HT1080 (cell line): Measurements from ENCODE around the gene GUK1. TPM values are rescaled to one million over a fixed set of nuclear protein-coding genes. Genes with fewer than 3 reads are reported as not detected.
"Not testable (repeated sequence)": the region's sequence is repeated elsewhere in the genome, so short reads cannot be mapped to it uniquely, and the experiment has no call there.

Experiments used
- DNase-seq: peaks from one replicate; pipeline ENCODE4 v3.0.0-alpha.2; 2015; ENCODE audit warnings: low read depth
- total RNA-seq: library from RNA; depleted of rRNA; stranded (reverse); fragments of >200 nt; shearing (Covaris generic); gene quantifications from 2 replicates; pipeline ENCODE4 v1.2.3, GENCODE V29; 2014

Gene GUK1
- total RNA-seq, 1 experiment from 2014 or later, result 208 TPM

- DNase-seq, result no peak
These were observed 35.4 kb downstream of the GUK1 start for GRCh38 chr1:228175316-228176023.

DNA sequence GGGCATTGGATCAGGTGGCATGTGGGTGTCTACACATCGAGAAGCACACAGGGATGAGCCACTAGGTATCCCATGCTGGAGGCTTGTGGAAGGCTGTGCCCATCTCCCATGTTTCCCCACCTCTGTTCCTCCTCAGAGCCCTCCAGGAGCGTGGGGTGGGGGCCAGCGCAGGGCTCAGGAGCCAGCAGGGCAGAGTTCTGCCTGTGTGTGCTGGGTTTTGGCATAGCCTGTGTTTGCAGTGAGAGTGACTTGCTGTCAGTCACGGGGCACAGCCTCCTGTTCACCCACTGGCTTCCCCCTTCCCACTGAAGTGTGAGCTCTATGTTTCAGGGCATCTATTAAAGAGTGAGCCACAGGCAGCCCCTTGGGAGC, 35.9 kb downstream of the GUK1 start:
- no peak for DNase-seq

GRCh38 chr1:228176461-228177182, 36.5 kb downstream of the GUK1 start:
- DNase-seq, result no peak

DNA sequence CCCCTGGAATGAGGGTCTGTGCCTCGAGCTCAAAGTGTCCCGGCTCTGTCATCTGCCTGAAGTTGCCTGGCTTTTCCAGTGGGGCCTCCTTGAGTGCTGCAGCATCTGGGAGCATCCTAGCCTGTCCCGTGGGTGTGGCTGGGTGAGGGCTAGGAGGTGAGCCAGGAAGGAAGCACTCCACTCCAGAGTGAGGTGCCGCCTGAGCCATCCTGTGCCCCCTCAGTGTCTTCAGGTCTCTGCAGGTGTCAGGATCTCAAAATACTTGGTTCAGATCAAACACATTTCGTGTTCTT, 37.0 kb downstream of the GUK1 start:
- no peak for DNase-seq

DNA sequence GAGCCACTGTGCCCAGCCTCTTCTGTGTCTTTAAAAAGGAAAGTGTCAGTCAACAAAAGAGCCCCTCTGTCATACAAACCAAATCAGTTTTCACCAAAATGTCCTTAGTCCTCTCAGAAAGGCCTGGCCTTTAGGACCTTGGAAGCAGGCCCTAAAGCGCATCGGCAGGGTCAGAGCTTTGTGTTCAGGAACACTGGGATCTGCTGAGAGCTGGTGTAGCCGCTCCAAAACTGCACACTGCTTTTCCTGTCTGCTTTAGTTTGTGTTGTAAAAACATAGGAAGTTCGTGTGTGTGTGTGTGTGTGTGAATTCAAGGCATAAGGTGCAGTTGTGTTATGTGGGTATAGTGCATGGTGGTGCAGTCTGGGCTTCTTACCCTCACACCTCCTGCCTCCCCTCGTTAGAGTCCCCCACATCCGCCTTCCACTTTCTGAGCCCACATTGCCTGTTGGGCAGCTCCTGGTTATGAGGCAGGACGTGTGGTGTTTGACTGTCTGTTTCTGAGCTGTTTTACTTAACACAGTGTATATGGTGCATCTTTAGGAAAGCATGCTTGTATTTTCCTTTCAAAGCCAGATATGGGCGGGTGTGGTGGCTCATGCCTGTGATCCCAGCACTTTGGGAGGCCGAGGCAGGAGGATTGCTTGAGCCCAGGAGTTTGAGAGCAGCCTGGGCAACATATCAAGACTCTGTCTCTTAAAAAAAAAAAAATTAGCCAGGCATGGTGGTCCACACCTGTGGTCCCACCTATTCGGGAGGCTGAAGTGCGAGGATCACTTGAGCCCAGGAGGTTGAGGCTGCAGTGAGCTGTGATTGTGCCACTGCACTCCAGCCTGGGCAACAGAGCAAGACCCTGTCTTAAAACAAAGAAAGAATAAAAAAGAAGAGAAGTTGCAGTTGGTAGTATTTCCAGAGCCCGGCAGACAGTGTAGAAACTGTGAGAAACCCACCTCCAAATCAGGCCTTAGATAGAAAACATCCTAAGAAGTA, 37.9 kb downstream of the GUK1 start:
- no peak for DNase-seq

DNA sequence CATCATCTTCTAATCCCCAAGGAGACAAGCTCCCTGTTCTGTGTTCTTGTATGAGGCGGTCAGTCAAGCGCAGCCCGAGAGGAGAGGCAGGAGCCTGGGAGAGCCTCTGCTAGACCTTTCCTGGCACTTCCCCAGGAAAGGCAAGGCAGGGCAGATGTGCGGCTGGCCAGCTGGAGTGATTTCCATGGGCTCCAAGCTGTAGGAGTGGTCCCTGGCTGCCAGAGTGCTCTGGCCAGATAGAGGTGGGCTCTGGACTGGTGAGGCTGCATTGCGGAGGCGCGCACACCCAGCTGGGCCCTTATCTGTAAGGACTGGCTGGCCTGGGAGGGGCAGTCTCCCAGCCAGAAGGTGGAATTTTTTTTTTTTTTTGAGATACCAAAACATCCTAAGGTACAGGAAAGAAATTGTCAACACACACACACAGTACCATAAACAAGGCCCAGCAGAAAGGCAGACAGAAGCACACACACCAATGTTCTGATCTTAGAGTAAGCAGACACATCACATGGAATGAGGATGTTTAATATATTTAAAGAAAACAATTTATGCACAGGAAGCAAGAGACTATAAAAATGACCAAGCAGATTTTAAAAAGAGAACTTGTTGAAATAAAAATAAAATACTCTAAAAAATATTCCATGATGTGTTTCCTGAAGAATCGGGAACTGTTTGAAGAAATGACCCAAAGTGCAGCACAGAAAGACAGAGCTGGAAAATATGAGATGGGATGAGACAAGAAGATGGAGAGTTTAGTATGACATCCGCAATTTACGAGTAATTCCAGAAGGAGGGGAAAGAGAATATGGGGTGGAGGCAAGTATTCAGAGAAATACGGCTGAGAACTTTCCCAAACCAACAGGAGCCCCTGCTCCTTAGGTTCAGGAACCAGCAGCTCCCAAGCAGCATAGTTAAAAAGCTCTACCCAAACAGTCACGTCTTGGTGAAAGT, 38.9 kb downstream of the GUK1 start:
- no peak for DNase-seq

- no peak for DNase-seq
These were observed 40.3 kb downstream of the GUK1 start for GRCh38 chr1:228180271-228180958.

DNA sequence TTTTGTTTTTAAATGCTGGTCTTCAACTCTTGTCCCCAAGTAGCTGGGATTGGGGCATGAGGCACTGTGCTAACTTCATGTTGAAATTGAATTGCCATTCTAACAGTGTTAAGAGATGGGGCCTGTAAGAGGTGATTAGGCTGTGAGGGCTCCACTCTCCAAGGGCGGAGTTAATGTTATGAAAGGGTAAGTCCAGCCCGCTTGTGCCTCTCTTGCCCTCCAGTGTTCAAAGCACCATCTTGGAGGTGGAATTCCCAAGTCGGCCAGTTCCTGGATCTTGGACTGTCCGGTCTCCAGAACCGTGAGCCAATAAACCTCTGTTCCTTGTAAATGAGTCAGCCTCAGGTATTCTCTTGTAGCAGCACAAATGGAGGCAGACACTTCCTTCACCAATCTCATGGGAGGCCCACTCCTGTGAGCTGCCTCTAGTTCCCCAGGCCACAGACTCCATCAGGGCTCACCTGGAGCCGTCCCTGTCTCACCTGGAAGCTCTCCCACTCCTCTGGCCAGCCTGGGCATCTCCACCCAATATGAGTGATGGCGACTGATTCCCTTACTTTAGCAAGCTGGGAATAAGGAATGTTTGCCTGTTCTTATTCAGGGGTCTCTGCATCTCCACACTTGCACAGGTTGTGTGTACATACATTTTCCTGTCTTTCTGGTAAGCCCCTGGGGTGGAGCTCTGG, 41.0 kb downstream of the GUK1 start:
- no peak for DNase-seq

GRCh38 chr1:228181645-228182034, 41.6 kb downstream of the GUK1 start:
- DNase-seq, result no peak

- no peak for DNase-seq
These were observed 42.4 kb downstream of the GUK1 start for GRCh38 chr1:228182296-228183030.

GRCh38 chr1:228184152-228184551, 44.1 kb downstream of the GUK1 start:
- no peak for DNase-seq

DNA sequence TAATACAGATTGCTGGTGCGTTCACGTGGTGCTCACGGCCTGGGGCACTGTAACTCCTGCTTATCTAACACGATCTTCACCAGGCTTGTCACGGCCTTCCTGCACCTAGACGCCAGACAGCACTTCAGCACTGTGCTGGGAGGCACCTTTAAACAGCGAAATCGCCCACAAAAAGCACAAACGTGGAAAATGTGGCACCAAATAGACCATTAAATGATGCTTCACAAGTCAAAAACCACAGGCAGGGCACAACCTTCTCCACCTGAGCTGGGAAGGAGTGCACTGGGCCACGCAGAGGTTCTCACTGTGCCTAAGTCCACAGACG, 45.5 kb downstream of the GUK1 start:
- no peak for DNase-seq

DNA sequence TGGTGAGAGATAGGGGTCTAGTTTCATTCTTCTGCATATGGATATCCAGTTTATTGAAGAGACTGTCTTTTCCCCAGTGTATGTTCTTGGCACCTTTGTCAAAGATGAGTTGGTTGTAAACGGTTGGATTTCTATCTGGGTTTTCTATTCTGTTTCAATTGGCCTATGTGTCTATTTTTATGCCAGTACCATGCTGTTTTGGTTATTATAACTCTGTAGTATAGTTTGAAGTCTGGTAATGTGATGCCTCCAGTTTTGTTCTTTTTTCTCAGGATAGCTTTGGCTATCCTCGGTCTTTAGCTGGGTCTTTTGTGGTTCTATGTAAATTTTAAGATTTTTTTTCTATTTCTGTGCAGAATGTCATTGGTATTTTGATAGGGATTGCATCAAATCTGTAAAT, 48.2 kb downstream of the GUK1 start:
- not testable (repeated sequence) for DNase-seq

- DNase-seq, result no peak
These were observed 50.1 kb downstream of the GUK1 start for GRCh38 chr1:228190182-228190581.

DNA sequence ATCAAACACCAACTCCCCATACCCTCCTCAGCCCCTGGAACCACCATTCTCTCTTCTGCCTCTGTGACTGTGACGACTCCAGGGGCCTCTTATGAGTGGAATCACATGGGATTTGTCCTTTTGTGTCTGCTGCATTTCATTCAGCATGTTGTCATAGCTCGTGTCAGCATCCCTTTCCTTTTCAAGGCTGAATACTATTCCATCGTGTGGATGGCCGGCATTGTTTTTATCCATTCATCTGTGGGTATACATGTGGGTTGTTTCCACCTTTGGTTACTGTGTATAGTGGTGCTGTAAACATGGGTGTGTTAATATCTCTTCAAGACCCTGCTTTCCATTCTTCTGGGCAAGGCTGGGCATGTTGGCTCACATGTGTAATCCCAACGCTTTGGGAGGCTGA, 50.7 kb downstream of the GUK1 start:
- DNase-seq, result no peak

DNA sequence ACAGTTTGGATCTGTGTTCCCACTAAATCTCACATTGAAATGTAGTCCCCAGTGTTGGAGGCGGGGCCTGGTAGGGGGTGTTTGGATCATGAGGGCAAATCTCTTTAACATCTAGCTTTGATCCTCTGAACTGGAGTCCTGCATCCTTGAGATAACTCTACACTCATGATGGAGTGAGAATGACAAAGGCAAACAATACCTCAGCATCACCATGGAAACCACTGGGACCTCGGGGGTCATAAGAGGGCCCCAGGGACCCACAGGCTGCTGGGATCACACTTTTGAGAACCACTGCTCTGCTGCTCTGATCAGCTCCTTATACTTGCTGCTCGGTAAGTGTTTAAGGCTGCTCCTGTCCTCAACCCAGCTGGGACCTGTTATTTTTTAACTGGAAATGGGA, 54.4 kb downstream of the GUK1 start:
- no peak for DNase-seq

DNA sequence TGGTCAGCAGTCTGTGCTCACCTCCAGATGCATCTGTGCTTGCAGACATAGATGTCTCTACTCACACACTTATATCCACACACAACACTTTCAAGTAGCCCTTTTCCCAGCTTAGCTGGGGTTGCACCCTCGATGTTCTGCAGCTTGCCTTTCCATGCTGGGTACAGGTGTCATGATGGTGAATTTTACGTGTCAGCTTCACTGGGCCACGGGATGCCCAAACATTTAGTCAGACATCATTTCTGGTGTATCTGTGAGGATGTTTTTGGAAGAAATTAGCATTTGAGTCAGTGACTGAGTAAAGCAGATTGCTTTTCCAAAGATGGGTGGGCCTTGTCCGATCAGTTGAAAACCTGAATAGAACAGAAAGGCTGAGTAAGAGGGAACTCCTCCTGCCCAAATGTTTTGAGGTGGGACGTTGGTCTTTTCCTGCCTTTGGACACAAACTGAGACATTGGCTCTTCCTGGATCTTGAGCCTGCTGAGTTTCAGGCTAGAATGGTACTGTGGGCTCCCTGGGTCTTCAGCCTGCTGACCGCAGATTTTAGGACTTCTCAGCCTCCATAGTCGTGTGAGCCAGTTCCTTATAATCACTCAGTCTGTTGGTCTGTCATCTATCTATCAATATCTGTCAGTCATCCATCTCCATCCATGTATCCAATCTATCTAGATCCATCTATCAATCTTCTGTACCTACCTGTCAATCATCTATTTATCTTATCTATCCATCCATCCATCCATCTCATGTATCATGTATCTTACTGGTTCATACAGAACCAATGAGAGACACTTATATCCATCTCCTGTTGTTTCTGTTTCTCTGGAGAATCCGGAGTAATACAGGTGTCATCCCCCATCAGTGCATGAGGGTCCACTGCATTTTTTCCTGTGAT, 55.1 kb downstream of the GUK1 start:
- DNase-seq, result no peak

GRCh38 chr1:228197555-228198147, 57.6 kb downstream of the GUK1 start:
- no peak for DNase-seq
